ENCODE measurements around the gene CPA1.

CPA1 gene

DNA sequence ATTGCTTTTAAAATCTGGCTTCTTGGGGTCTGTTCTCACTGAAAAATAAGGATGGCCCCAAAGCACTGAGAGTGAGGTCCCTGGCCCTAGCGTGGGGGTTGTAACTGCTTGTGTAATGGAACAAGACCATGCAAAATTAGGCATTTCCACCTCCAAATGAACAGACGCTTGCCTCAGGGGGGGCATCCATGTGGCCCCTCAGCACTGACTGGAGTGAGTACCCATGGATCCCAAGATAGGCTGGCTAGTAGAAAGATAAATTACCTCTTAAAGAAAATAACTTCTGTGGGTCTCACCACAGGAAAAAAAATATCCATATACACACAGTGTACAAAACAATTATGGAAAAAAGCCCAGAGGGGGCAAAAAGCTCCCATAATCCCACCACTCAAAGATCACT, 15.2 kb upstream of the CPA1 start:
- peaks cover 4 to 10% of the 10 kb centered on the region in 2 donors for H3K4me1 ChIP-seq (ENCODE audit: control insufficient read depth in 2 of 2, insufficient read depth in 1 of 2, low read depth in 1 of 2, low read length in 2 of 2)

DNA sequence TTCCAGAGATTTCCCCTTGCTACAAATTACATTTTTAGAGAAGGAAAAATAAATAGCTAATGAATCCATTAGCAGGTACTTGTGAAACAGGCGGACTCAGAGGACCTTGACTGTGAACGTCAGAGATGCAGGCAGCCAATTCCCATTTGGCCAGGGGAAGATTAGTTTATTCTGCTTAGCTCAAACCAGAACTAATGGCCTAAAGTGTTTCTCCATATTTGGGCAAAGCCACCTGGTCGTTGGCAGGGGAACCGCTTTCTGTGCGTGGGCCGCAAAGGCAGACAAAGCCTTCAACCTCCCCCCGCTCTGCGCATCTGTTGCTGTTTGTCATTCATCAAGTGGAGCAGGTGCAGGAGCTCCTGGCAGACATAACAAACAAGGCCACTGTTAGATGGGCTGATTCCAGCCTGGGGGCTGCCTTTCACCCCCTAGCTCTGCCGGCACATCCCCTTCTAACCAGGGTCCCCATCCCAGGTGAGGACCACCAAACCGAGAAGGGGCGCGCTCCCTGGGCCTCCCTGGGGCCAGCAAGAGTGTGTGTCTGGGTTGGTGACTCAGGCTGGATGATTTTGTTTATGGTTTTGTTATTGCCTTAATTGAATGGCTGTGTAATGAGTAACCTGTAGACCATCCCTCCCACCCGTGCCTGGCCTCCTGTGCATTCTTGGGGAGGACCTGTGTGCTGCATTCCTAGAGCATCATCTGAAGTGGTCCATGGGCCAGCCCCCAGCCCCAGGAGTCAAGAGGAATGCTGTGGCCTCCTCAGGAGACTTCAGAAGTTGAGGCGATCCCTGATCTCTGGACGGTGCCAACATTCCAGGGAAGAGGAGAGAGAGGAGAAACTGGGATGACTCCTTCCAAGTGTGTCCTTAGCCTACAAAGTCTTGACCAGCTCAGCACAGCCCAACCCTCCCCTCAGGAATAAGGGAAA, 14.5 kb upstream of the CPA1 start:
- no peak overlapping the region for H3K23ac ChIP-seq (ENCODE audit: low read depth, low read length, poor library complexity)

More for the DNA sequence above, 15.2 kb upstream of the CPA1 start:
- H2BK15ac ChIP-seq (ENCODE audit: low read length) = no peak overlapping the region
- H3K4me3 ChIP-seq (ENCODE audit: low read length in 2 of 2) = no peak overlapping the region
- H3K79me1 ChIP-seq (ENCODE audit: low read depth, low read length) = no peaks in the 10 kb centered on the region
- H2AFZ ChIP-seq (ENCODE audit: low read length) = no peak overlapping the region
- no peak overlapping the region for H2BK5ac ChIP-seq (ENCODE audit: low read length)
- H3K27me3 ChIP-seq (ENCODE audit: control insufficient read depth in 3 of 3, insufficient read depth in 3 of 3, low read depth in 1 of 3, low read length in 3 of 3) = no peaks in the 10 kb centered on the region
- no CpG with 5 or more reads among the region's 2 CpGs for WGBS, 2 donors (ENCODE audit: extremely low coverage in 2 of 2, insufficient read length in 2 of 2, insufficient replicate concordance in 1 of 2)
- H3K9ac ChIP-seq (ENCODE audit: low read depth, low read length, poor library complexity) = no peak overlapping the region
- no peaks in the 10 kb centered on the region for H3K36me3 ChIP-seq (replicated peaks in 1 of 2; ENCODE audit: control insufficient read depth in 2 of 2, insufficient read depth in 2 of 2, low read length in 2 of 2)
- no peak overlapping the region for H4K8ac ChIP-seq (ENCODE audit: low read depth, low read length)
- no peak overlapping the region for H3K27ac ChIP-seq (replicated peaks; ENCODE audit: low read length)
- H2BK12ac ChIP-seq (ENCODE audit: low read length) = no peak overlapping the region
- no peak overlapping the region for H4K91ac ChIP-seq (ENCODE audit: low read depth, low read length, poor library complexity)
- H3K4ac ChIP-seq (ENCODE audit: low read length) = no peak overlapping the region
- no peak overlapping the region for H2BK120ac ChIP-seq (ENCODE audit: low read depth, low read length)
- no peak overlapping the region for H3K14ac ChIP-seq (ENCODE audit: low read length)
- peaks cover 4 to 5% of the 10 kb centered on the region in 2 donors for H3K9me3 ChIP-seq (replicated peaks in 1 of 2; ENCODE audit: control insufficient read depth in 2 of 2, insufficient read depth in 1 of 2, low read depth in 1 of 2, low read length in 2 of 2)
- no peak overlapping the region for H3K18ac ChIP-seq (ENCODE audit: low read length)
- H2AK5ac ChIP-seq (ENCODE audit: low read depth, low read length) = no peak overlapping the region
- H3K23ac ChIP-seq (ENCODE audit: low read depth, low read length, poor library complexity) = no peak overlapping the region
- no peak overlapping the region for H3K4me2 ChIP-seq (ENCODE audit: insufficient read depth, low read length, poor library complexity, severe bottlenecking)
- no peak for DNase-seq (ENCODE audit: low spot score)

DNA sequence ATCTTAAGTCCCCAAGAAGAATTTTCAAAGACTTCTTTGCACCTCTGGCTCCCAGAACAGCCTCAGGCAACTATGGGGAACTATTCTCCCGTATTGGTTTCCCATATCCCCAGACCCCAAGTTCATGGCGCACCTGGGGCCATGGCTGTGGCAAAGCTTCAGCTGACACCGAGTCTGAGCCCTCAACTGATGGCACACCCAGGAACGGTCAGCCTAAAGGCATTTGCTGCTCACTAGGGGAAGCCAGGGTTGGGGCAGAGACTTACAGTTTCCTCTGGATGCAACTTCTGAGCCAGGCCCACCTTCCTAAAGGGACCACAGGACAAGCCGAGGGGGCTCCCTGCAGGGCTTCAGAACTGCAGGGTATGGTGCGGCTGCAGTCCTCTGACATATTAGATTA, 13.7 kb upstream of the CPA1 start:
- Histone ChIP-seq H3K18ac (ENCODE audit: low read length) (peak overlapping the region; percentile 2), H3K4ac (ENCODE audit: low read length) (no peak overlapping the region), H3K9ac (ENCODE audit: low read depth, low read length, poor library complexity) (no peak overlapping the region), H3K27ac (replicated peaks; ENCODE audit: low read length) (no peak overlapping the region), H3K23ac (ENCODE audit: low read depth, low read length, poor library complexity) (no peak overlapping the region), H3K14ac (ENCODE audit: low read length) (no peak overlapping the region), H2BK12ac (ENCODE audit: low read length) (no peak overlapping the region), H3K79me1 (ENCODE audit: low read depth, low read length) (no peaks in the 10 kb centered on the region), H3K27me3 (ENCODE audit: control insufficient read depth in 3 of 3, insufficient read depth in 3 of 3, low read depth in 1 of 3, low read length in 3 of 3) (no peaks in the 10 kb centered on the region), H3K9me3 (replicated peaks in 1 of 2; ENCODE audit: control insufficient read depth in 2 of 2, insufficient read depth in 1 of 2, low read depth in 1 of 2, low read length in 2 of 2) (peaks cover 2 to 6% of the 10 kb centered on the region in 2 donors), H3K4me2 (ENCODE audit: insufficient read depth, low read length, poor library complexity, severe bottlenecking) (no peak overlapping the region), H2BK5ac (ENCODE audit: low read length) (peak overlapping the region; percentile 2), H4K8ac (ENCODE audit: low read depth, low read length) (no peak overlapping the region), H2AFZ (ENCODE audit: low read length) (peak overlapping the region; percentile 60), H2AK5ac (ENCODE audit: low read depth, low read length) (no peak overlapping the region), H2BK120ac (ENCODE audit: low read depth, low read length) (no peak overlapping the region), H2BK15ac (ENCODE audit: low read length) (no peak overlapping the region), H3K4me3 (ENCODE audit: low read length in 2 of 2) (no peak overlapping the region), H4K91ac (ENCODE audit: low read depth, low read length, poor library complexity) (no peak overlapping the region), H3K4me1 (ENCODE audit: control insufficient read depth in 2 of 2, insufficient read depth in 1 of 2, low read depth in 1 of 2, low read length in 2 of 2) (peaks cover 4 to 10% of the 10 kb centered on the region in 2 donors), H3K36me3 (replicated peaks in 1 of 2; ENCODE audit: control insufficient read depth in 2 of 2, insufficient read depth in 2 of 2, low read length in 2 of 2) (no peaks in the 10 kb centered on the region)
- DNase-seq (ENCODE audit: low spot score) = no peak
- no CpG with 5 or more reads among the region's 6 CpGs for WGBS, 2 donors (ENCODE audit: extremely low coverage in 2 of 2, insufficient read length in 2 of 2, insufficient replicate concordance in 1 of 2)

More for the DNA sequence above, 14.5 kb upstream of the CPA1 start:
- Histone ChIP-seq H3K27ac (replicated peaks; ENCODE audit: low read length) (no peak overlapping the region), H4K8ac (ENCODE audit: low read depth, low read length) (no peak overlapping the region), H3K4ac (ENCODE audit: low read length) (no peak overlapping the region), H4K91ac (ENCODE audit: low read depth, low read length, poor library complexity) (no peak overlapping the region), H3K9ac (ENCODE audit: low read depth, low read length, poor library complexity) (no peak overlapping the region), H2AK5ac (ENCODE audit: low read depth, low read length) (peak overlapping the region; percentile 10), H2BK15ac (ENCODE audit: low read length) (peak overlapping the region; percentile 4), H3K18ac (ENCODE audit: low read length) (peak overlapping the region; percentile 54), H3K36me3 (replicated peaks in 1 of 2; ENCODE audit: control insufficient read depth in 2 of 2, insufficient read depth in 2 of 2, low read length in 2 of 2) (no peaks in the 10 kb centered on the region), H2BK120ac (ENCODE audit: low read depth, low read length) (no peak overlapping the region), H3K14ac (ENCODE audit: low read length) (no peak overlapping the region), H2BK5ac (ENCODE audit: low read length) (peak overlapping the region; percentile 2), H3K4me2 (ENCODE audit: insufficient read depth, low read length, poor library complexity, severe bottlenecking) (no peak overlapping the region), H3K9me3 (replicated peaks in 1 of 2; ENCODE audit: control insufficient read depth in 2 of 2, insufficient read depth in 1 of 2, low read depth in 1 of 2, low read length in 2 of 2) (peaks cover 2 to 3% of the 10 kb centered on the region in 2 donors), H3K4me1 (ENCODE audit: control insufficient read depth in 2 of 2, insufficient read depth in 1 of 2, low read depth in 1 of 2, low read length in 2 of 2) (peaks cover 4 to 10% of the 10 kb centered on the region in 2 donors), H3K27me3 (ENCODE audit: control insufficient read depth in 3 of 3, insufficient read depth in 3 of 3, low read depth in 1 of 3, low read length in 3 of 3) (no peaks in the 10 kb centered on the region), H3K79me1 (ENCODE audit: low read depth, low read length) (no peaks in the 10 kb centered on the region), H2AFZ (ENCODE audit: low read length) (peak overlapping the region; percentile 60), H3K4me3 (ENCODE audit: low read length in 2 of 2) (no peak overlapping the region), H2BK12ac (ENCODE audit: low read length) (no peak overlapping the region)
- no CpG with 5 or more reads among the region's 15 CpGs for WGBS, 2 donors (ENCODE audit: extremely low coverage in 2 of 2, insufficient read length in 2 of 2, insufficient replicate concordance in 1 of 2)
- DNase-seq (ENCODE audit: low spot score) = no peak

DNA sequence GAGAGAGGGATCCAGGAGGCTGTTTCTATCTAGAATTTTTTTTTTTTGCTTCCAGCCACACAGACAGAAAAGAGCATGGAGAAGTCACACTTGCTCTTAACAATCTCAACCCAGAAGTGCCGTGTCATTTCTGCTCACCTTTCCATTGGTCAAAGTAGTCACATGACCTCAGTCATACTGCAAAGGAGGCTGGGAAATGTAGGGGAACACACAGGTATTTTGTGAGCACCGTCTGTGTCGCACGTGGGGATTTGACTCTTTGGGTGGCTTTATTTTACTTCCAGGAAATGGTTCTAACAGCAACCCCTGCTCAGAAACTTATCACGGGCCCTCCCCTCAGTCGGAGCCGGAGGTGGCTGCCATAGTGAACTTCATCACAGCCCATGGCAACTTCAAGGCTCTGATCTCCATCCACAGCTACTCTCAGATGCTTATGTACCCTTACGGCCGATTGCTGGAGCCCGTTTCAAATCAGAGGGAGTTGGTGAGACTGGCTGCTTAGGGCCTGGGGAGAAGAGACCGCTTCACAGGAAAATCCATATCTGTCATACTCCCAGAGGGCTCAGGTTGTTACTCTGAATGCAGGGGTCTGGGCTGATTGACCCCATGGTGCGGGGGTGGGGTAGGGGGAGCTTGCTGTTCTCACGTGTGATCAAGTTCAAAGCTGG, 13.1 kb upstream of the CPA1 start:
- Histone ChIP-seq H3K27me3 (ENCODE audit: control insufficient read depth in 3 of 3, insufficient read depth in 3 of 3, low read depth in 1 of 3, low read length in 3 of 3) (no peaks in the 10 kb centered on the region), H3K4me3 (ENCODE audit: low read length in 2 of 2) (no peak overlapping the region), H2AFZ (ENCODE audit: low read length) (peak overlapping the region; percentile 60), H3K36me3 (replicated peaks in 1 of 2; ENCODE audit: control insufficient read depth in 2 of 2, insufficient read depth in 2 of 2, low read length in 2 of 2) (no peaks in the 10 kb centered on the region), H4K8ac (ENCODE audit: low read depth, low read length) (no peak overlapping the region), H2BK5ac (ENCODE audit: low read length) (no peak overlapping the region), H3K4me1 (ENCODE audit: control insufficient read depth in 2 of 2, insufficient read depth in 1 of 2, low read depth in 1 of 2, low read length in 2 of 2) (peaks cover 4 to 10% of the 10 kb centered on the region in 2 donors), H3K9ac (ENCODE audit: low read depth, low read length, poor library complexity) (no peak overlapping the region), H3K23ac (ENCODE audit: low read depth, low read length, poor library complexity) (peak overlapping the region; percentile 13), H3K4ac (ENCODE audit: low read length) (no peak overlapping the region), H4K91ac (ENCODE audit: low read depth, low read length, poor library complexity) (no peak overlapping the region), H2AK5ac (ENCODE audit: low read depth, low read length) (peak overlapping the region; percentile 76), H3K14ac (ENCODE audit: low read length) (no peak overlapping the region), H3K79me1 (ENCODE audit: low read depth, low read length) (no peaks in the 10 kb centered on the region), H2BK120ac (ENCODE audit: low read depth, low read length) (no peak overlapping the region), H3K4me2 (ENCODE audit: insufficient read depth, low read length, poor library complexity, severe bottlenecking) (no peak overlapping the region), H2BK15ac (ENCODE audit: low read length) (peak overlapping the region; percentile 40), H3K9me3 (replicated peaks in 1 of 2; ENCODE audit: control insufficient read depth in 2 of 2, insufficient read depth in 1 of 2, low read depth in 1 of 2, low read length in 2 of 2) (peaks cover 2 to 6% of the 10 kb centered on the region in 2 donors), H3K27ac (replicated peaks; ENCODE audit: low read length) (no peak overlapping the region), H2BK12ac (ENCODE audit: low read length) (no peak overlapping the region), H3K18ac (ENCODE audit: low read length) (peak overlapping the region; percentile 49)
- no peak for DNase-seq (ENCODE audit: low spot score)
- WGBS, 2 donors (ENCODE audit: extremely low coverage in 2 of 2, insufficient read length in 2 of 2, insufficient replicate concordance in 1 of 2) = no CpG with 5 or more reads among the region's 13 CpGs
